Osteoblast (primary cell): ENCODE results near the gene TIGAR. TPM values are rescaled to one million over a fixed set of nuclear protein-coding genes. Genes with fewer than 3 reads are reported as not detected.

ENCODE experiments used
- DNase-seq: peaks from one replicate; pipeline ENCODE4 v3.0.0; 2011; ENCODE audit warnings: low spot score, mixed read lengths; ENCODE audit not compliant: insufficient read length; ENCODE audit errors: missing footprints
- H2AFZ ChIP-seq: 2 replicates; pipeline ENCODE4 v1.6.0; 2011; ENCODE audit warnings: mild to moderate bottlenecking, low read length
- H3K27ac ChIP-seq: 2 replicates; pipeline ENCODE4 v1.5.1; 2011; ENCODE audit warnings: mild to moderate bottlenecking, low read depth, low read length, moderate library complexity
- H3K27me3 ChIP-seq: 2 replicates; pipeline ENCODE4 v1.6.0; 2012; ENCODE audit warnings: mild to moderate bottlenecking, control low read depth, inconsistent platforms, low read length, moderate library complexity; ENCODE audit not compliant: insufficient read depth
- H3K36me3 ChIP-seq: 2 replicates; pipeline ENCODE4 v1.5.1; 2011; ENCODE audit warnings: mild to moderate bottlenecking, low read length, control low read depth, moderate library complexity; ENCODE audit not compliant: insufficient read depth
- H3K4me1 ChIP-seq: 2 replicates; pipeline ENCODE4 v1.5.1; 2011; ENCODE audit warnings: mild to moderate bottlenecking, low read length, control low read depth, moderate library complexity; ENCODE audit not compliant: insufficient read depth
- H3K4me2 ChIP-seq: 2 replicates; pipeline ENCODE4 v1.6.0; 2011; ENCODE audit warnings: mild to moderate bottlenecking, low read length; ENCODE audit not compliant: insufficient read depth
- H3K4me3 ChIP-seq: fragments of 200-600 bp; sonication (generic); 3 replicates; pipeline ENCODE4 v1.5.1; 2012; ENCODE audit warnings: mild to moderate bottlenecking, low read length, inconsistent platforms; ENCODE audit not compliant: insufficient read depth
- H3K79me2 ChIP-seq: 2 replicates; pipeline ENCODE4 v1.6.0; 2012; ENCODE audit warnings: mild to moderate bottlenecking, low read length, control low read depth, inconsistent platforms; ENCODE audit not compliant: insufficient read depth
- H3K9me3 ChIP-seq: 2 replicates; pipeline ENCODE4 v1.5.1; 2011; ENCODE audit warnings: low read depth, low read length, control low read depth
- H4K20me1 ChIP-seq: 2 replicates; pipeline ENCODE4 v1.6.0; 2012; ENCODE audit warnings: mild to moderate bottlenecking, low read length, control low read depth; ENCODE audit not compliant: insufficient read depth
- CTCF ChIP-seq: IDR thresholded peaks from 2 replicates; pipeline ENCODE4 v1.5.1; 2011; ENCODE audit warnings: mild to moderate bottlenecking, low read depth, low read length, moderate library complexity; ENCODE audit errors: extremely low read depth
- total RNA-seq: library from RNA; depleted of rRNA; stranded (reverse); fragments of >200 nt; gene quantifications from 2 replicates; pipeline ENCODE4 v1.2.3, GENCODE V29; 2012

TIGAR gene
- total RNA-seq, 1 donor, result 11.6 TPM

- Histone ChIP-seq H3K27ac (no peak overlapping the region), H3K4me1 (no peaks in the 10 kb centered on the region), H3K4me2 (no peak overlapping the region), H3K27me3 (peaks cover 6% of the 10 kb centered on the region), H3K79me2 (no peaks in the 10 kb centered on the region), H3K4me3 (no peak overlapping the region), H2AFZ (no peak overlapping the region), H3K9me3 (no peaks in the 10 kb centered on the region), H3K36me3 (no peaks in the 10 kb centered on the region), H4K20me1 (no peaks in the 10 kb centered on the region)
- no peak for DNase-seq
- no peak for TF ChIP-seq CTCF
Measured at GRCh38 chr12:4289231-4289878, 31.7 kb upstream of the TIGAR start.

- Histone ChIP-seq H3K4me3 (no peak overlapping the region), H2AFZ (no peak overlapping the region), H3K79me2 (no peaks in the 10 kb centered on the region), H3K9me3 (no peaks in the 10 kb centered on the region), H3K27me3 (peaks cover 6% of the 10 kb centered on the region), H3K27ac (no peak overlapping the region), H3K4me2 (no peak overlapping the region), H3K4me1 (no peaks in the 10 kb centered on the region), H4K20me1 (no peaks in the 10 kb centered on the region), H3K36me3 (no peaks in the 10 kb centered on the region)
- no peak for DNase-seq
- TF ChIP-seq CTCF, result no peak
Measured at GRCh38 chr12:4289998-4290790, 30.8 kb upstream of the TIGAR start.

- TF ChIP-seq CTCF, result no peak
- no peak overlapping the region for H3K4me2 ChIP-seq
- no peak overlapping the region for H3K27ac ChIP-seq
- peaks cover 6% of the 10 kb centered on the region for H3K27me3 ChIP-seq
- no peaks in the 10 kb centered on the region for H3K36me3 ChIP-seq
- no peaks in the 10 kb centered on the region for H4K20me1 ChIP-seq
- no peak overlapping the region for H3K4me3 ChIP-seq
- DNase-seq, result no peak
- H3K9me3 ChIP-seq, result no peaks in the 10 kb centered on the region
- H2AFZ ChIP-seq, result no peak overlapping the region
- H3K79me2 ChIP-seq, result no peaks in the 10 kb centered on the region
- no peaks in the 10 kb centered on the region for H3K4me1 ChIP-seq
Measured at GRCh38 chr12:4292341-4293073, 28.5 kb upstream of the TIGAR start.
